Measurements from ENCODE around the gene CCSER2.
A peak's percentile ranks its signal among the peaks of the same experiment; 100 is the strongest.

The CCSER2 gene

DNA sequence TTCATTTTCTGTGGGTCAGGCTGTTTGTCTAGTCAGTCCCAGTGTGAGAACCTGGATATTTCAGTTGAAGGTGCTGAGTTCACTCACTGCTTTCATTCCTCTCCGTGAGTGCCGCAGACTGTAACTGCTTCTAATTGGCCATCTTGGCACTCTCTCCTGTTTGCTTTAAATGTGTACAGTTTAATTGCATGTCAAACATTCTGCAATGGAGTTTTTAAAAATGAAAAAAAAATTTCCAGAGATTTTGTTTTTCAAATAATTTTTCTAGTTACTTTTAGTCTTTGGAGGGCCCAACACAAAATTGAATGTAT lies 87.8 kb downstream of the CCSER2 start:
- TF ChIP-seq, protein P1, sequence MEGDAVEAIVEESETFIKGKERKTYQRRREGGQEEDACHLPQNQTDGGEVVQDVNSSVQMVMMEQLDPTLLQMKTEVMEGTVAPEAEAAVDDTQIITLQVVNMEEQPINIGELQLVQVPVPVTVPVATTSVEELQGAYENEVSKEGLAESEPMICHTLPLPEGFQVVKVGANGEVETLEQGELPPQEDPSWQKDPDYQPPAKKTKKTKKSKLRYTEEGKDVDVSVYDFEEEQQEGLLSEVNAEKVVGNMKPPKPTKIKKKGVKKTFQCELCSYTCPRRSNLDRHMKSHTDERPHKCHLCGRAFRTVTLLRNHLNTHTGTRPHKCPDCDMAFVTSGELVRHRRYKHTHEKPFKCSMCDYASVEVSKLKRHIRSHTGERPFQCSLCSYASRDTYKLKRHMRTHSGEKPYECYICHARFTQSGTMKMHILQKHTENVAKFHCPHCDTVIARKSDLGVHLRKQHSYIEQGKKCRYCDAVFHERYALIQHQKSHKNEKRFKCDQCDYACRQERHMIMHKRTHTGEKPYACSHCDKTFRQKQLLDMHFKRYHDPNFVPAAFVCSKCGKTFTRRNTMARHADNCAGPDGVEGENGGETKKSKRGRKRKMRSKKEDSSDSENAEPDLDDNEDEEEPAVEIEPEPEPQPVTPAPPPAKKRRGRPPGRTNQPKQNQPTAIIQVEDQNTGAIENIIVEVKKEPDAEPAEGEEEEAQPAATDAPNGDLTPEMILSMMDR (conservative IDR thresholded peaks at IDR 0.05; ENCODE audit: low read depth, low read length): no peak
- no peak for DNase-seq (ENCODE audit: low read depth)
- H3K4me3 ChIP-seq (ENCODE audit: low read length): no peak overlapping the region

DNA sequence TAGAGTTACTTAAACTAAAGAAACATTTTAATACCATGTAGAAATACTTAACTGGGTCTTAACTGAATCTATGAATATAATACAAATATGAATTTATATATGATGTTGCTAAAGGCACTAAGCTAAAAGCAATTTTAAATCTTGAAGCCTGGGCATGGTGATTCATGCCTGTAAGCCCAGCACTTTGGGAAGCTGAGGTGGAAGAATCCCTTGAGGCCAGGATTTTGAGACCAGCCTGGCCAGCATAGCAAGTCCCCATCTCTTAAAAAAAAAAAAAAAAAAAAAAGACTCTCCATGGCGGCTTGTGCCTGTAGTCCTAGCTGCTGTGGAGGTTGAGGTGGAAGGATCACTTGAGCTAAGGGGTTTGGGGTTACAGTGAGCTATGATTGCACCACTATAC lies 95.3 kb downstream of the CCSER2 start:
- DNase-seq (ENCODE audit: low read depth): no peak
- TF ChIP-seq, protein P1 (conservative IDR thresholded peaks at IDR 0.05; ENCODE audit: low read depth, low read length): no peak
- no peak overlapping the region for H3K4me3 ChIP-seq (ENCODE audit: low read length)

DNA sequence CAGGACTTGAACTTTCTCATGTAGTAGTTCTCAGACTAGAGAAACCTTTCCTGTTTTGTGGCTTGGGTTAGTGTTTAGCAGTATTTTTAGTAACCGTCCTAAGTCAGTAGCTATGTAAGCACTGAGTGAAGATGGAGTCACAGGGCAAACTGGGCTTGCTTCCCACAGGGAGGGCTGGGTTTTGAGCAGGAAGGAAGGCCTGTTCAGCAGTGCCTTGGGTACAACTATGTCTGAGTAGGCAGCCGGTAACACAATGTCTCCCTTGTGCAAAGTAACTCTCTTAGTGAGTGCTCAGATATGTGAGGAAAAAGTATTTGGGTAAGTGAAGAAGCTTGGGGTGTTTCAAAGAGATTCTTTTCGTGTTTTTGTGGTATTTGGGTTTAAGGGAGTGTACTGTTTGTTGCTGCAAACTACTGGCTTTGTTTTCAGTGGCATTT lies 96.4 kb downstream of the CCSER2 start:
- peak; percentile 95 for DNase-seq (ENCODE audit: low read depth)
- peak overlapping the region; percentile 42 for H3K4me3 ChIP-seq (ENCODE audit: low read length)
- TF ChIP-seq, protein P1 (conservative IDR thresholded peaks at IDR 0.05; ENCODE audit: low read depth, low read length): no peak

DNA sequence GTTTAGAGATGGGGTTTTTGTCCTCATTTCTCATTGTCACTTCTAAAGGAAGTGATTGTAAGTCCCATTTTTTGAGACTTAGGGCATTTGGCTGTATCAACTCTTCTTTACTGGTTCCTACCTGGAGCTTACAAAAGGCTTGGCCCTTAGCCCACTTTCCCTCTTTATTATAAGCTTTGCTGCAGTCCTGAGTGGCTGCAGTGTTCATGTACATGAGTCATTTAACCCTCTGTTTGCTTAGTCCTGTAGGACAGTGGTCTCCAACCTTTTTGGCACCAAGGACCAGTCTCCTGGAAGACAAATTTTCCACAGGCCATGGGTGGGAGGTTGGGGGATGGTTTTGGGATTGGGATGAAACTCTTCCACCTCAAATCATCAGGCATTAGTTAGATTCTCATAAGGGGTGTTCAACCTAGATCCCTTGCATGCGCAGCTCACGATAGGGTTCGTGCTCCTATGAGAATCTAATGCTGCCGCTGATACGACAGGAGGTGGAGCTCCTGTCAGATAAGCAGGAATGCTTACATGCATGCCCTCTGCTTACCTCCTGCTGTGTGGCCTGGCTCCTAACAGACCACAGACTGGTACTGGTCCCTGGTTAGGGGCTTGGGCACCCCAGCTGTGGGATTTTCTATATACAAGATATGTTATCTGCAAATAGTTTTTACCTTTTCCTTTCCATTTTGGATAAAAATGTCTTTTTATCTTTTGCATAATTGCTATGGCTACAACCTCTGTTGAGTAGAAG lies 99.7 kb downstream of the CCSER2 start:
- DNase-seq (ENCODE audit: low read depth): peak; percentile 66
- TF ChIP-seq, protein P1 (conservative IDR thresholded peaks at IDR 0.05; ENCODE audit: low read depth, low read length): no peak
- no peak overlapping the region for H3K4me3 ChIP-seq (ENCODE audit: low read length)

DNA sequence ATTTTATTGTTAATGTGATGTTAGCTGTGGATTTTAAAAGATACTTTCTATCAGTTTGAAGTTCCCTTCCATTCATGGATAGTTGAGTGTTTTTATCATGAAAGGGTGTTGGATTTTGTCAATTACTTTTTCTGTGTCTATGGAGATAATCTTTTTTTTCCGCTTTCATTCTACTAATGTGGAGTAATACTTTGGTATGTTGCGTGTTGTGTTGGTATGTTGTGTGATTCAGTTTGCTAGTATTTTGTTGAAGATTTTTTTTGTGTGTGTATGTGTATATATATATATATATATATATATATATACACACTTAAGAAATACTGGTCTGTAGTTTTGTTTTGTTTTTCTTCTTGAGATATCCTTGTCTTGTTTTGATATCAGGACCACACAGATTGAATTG lies 100.3 kb downstream of the CCSER2 start:
- no peak overlapping the region for H3K4me3 ChIP-seq (ENCODE audit: low read length)
- TF ChIP-seq, protein P1 (conservative IDR thresholded peaks at IDR 0.05; ENCODE audit: low read depth, low read length): no peak
- DNase-seq (ENCODE audit: low read depth): no peak

DNA sequence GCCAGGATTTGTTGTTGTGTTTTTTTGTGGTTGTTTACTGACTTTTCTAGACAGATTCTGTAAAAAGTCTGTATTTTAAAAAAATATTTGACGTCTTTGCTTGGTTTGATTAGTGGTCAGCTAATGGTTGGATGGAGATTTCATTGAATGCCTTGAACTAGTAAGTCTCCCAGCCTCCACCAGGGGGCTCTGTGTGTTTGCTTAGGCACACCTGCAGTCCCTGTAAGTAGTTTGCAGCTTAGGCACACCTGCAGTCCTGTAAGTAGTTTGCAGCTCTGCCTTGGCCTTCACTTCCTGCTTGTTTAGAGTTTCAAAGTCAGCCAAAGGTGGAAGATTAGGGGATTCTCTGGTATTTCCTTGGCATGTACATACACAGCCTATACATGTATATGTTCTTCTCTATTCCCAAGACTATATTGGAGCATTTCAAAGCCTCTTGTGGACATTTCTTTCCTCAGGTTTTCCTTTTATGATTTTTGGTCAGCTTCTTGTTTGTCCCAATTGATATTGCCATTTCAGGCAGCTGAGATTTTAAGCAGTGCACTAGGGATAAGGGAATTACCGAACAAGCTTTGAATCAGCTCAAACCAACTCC lies 101.6 kb downstream of the CCSER2 start:
- TF ChIP-seq, protein P1 (conservative IDR thresholded peaks at IDR 0.05; ENCODE audit: low read depth, low read length): peak; percentile 78
- DNase-seq (ENCODE audit: low read depth): no peak
- no peak overlapping the region for H3K4me3 ChIP-seq (ENCODE audit: low read length)

DNA sequence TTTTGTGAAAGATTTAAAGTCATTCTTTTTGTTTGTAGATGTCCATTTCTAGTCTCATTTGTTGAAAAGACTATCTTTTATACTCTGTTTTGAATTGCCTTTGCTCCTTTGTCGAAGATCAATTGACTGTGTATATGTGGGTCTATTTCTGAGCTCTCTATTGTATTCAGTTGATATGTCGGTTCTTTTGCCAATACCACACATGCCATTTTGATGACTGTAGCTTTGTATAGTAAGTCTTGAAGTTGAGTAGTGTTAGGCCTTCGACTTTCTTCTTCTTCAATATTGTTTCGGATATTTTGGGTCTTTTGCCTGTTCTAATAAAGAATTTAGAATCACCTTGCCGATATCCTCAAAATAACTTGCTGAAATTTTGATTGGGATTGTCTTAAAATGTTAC lies 104.5 kb downstream of the CCSER2 start:
- H3K4me3 ChIP-seq (ENCODE audit: low read length): no peak overlapping the region
- DNase-seq (ENCODE audit: low read depth): no peak
- TF ChIP-seq, protein P1 (conservative IDR thresholded peaks at IDR 0.05; ENCODE audit: low read depth, low read length): no peak
